ENCODE results near the gene EFHD1. TPM values are rescaled to one million over a fixed set of nuclear protein-coding genes. Genes with fewer than 3 reads are reported as not detected.

Gene EFHD1
- total RNA-seq, 2 donors from 2014 or later = 1.4 to 3.4 TPM

DNA sequence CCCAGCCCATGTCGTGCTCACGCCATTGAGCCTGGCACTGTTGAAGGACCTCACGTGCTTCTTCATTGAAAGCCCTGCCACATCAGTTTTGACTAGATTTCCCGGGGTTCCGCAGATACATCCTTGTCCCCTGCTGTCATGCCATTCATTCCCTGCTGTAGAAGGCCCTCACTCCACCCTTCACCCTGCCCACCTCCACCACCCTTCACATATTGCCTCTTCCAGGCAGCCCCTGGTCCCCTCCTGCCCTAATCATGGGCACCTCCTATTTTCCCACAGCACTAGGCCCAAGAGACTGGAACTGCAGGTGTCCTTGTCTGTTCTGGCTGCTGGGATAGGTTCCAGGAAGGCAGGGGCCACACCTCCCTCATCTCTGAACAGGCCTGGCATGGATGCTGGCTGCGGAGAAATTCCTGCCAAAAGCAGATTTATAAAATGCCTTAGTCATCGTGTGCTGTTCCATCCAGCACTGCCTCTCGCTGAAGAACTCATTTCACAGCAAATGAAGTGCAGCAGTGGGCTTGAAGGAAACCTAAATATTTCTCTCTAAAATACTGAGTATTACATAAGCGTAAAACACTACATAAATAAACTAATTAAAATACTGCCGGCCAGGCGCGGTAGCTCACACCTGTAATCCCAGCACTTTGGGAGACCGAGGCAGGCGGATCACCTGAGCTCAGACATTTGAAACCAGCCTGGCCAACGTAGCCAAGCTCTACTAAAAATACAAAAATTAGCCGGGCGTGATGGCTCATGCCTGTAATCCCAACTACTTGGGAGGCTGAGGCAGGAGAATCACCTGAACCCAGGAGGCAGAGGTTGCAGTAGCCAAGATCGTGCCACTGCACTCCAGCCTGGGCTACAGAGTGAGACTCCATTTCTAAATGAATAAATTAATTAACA, 44.5 kb upstream of the EFHD1 start:
- Histone ChIP-seq H3K36me3 (no peaks in the 10 kb centered on the region), H3K27me3 (no peaks in the 10 kb centered on the region), H3K4me1 (peaks cover 16% of the 10 kb centered on the region), H3K9me3 (no peaks in the 10 kb centered on the region), H3K9ac (ENCODE audit: low read depth in 2 of 2, low read length in 2 of 2) (no peak overlapping the region), H3K27ac (peak overlapping the region; percentile 38), H3K4me3 (no peak overlapping the region)
- intact Hi-C loops (cut with DNase I) = no loop called here
- peak; percentile 84 for DNase-seq
- TF ChIP-seq, protein P1, sequence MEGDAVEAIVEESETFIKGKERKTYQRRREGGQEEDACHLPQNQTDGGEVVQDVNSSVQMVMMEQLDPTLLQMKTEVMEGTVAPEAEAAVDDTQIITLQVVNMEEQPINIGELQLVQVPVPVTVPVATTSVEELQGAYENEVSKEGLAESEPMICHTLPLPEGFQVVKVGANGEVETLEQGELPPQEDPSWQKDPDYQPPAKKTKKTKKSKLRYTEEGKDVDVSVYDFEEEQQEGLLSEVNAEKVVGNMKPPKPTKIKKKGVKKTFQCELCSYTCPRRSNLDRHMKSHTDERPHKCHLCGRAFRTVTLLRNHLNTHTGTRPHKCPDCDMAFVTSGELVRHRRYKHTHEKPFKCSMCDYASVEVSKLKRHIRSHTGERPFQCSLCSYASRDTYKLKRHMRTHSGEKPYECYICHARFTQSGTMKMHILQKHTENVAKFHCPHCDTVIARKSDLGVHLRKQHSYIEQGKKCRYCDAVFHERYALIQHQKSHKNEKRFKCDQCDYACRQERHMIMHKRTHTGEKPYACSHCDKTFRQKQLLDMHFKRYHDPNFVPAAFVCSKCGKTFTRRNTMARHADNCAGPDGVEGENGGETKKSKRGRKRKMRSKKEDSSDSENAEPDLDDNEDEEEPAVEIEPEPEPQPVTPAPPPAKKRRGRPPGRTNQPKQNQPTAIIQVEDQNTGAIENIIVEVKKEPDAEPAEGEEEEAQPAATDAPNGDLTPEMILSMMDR (IDR thresholded peaks at IDR 0.05) = no peak

DNA sequence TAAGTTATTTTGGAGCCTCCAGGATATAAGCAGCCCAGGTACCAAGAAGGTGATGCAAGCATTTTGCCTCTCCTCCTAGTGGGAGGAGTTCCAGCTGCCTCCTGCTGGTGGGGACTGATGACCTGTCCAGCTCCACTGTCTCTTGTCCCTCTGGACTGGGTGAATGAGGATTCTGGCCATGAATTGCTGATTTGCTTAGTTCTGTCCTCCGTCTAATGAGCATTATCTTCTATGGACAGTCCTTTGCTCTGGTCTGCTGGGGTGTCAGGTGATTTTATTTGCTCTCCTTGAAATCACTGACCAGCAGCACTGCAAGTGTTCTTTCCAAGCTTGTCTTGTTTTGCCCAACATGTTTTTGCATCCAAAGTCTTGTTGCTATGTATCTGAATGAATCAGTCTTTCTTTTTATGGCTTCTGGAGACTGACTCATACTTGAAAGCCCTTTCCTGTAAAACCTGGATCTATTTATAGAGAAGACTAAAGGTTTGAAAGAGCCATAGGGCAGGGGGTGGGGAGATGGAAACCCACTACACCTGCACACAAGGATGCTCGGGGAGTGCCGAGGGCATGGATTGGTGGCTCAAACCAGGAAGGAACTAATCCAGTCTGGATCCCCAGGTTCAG, 40.5 kb upstream of the EFHD1 start:
- Histone ChIP-seq H3K36me3 (no peaks in the 10 kb centered on the region), H3K27ac (peak overlapping the region; percentile 48), H3K4me1 (peaks cover 18% of the 10 kb centered on the region), H3K4me3 (no peak overlapping the region), H3K9me3 (no peaks in the 10 kb centered on the region), H3K27me3 (no peaks in the 10 kb centered on the region), H3K9ac (ENCODE audit: low read depth in 2 of 2, low read length in 2 of 2) (peak overlapping the region in 1 of 2 donors; percentile 16)
- TF ChIP-seq, protein P1 (IDR thresholded peaks at IDR 0.05) = no peak
- intact Hi-C loops (cut with DNase I) = no loop called here
- DNase-seq = peak; percentile 78

DNA sequence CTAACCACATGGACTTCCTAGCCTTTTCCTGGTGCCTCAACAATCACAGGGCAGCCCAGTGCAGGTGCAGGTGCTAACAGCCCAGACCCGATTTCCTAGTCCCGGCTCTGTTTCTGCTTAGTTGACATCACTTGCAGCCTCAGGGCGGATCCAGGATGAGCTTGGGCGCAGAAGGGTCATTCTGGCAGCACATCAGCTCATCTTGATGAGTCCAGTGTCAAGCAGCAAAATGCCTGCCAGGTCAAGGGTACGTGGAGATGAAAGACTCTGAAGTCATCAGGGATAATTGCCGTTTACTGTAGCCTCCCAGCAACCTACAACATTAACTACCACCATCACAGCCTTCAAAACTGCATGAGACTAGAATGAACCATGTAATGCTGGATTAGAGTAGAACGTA, 39.4 kb upstream of the EFHD1 start:
- intact Hi-C loops (cut with DNase I) = no loop called here
- Histone ChIP-seq H3K4me3 (no peak overlapping the region), H3K9ac (ENCODE audit: low read depth in 2 of 2, low read length in 2 of 2) (no peak overlapping the region), H3K27ac (peak overlapping the region; percentile 23), H3K36me3 (no peaks in the 10 kb centered on the region), H3K27me3 (no peaks in the 10 kb centered on the region), H3K4me1 (peaks cover 10% of the 10 kb centered on the region), H3K9me3 (no peaks in the 10 kb centered on the region)
- DNase-seq = no peak
- TF ChIP-seq, protein P1 (IDR thresholded peaks at IDR 0.05) = no peak

DNA sequence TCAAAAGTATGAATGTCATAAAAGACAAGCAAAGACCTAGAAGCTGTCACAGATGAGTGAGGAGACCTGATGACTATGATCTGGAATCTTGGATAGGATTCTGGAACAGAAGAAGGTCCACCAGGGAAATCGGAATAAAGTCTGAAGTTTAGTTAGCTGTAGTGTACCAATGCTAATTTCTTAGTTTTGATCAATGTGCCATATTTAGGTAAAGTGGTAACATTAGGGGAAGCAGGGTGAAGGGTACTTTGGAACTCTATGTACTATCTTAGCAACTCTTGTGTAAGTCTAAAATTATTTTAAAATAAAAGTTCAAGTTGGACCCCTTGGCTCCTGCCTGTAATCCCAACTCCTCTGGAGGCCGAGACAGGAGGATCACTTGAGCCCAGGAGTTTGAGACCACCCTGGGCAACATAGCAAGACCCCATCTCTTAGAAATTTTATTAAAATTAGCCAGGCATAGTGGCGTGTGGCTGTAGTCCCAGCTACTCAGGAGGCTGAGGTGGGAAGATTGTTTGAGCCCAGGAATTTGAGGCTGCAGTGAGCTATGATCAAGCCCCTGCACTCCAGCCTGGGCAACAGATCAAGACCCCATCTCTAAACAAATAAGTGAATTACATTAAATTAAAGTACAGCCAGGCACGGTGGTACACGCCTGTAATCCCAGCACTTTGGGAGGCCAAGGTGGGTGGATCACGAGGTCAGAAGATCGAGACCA, 35.9 kb upstream of the EFHD1 start:
- peaks cover 3% of the 10 kb centered on the region for H3K4me1 ChIP-seq
- H3K4me3 ChIP-seq = no peak overlapping the region
- no peak for DNase-seq
- no peaks in the 10 kb centered on the region for H3K27me3 ChIP-seq
- no peaks in the 10 kb centered on the region for H3K36me3 ChIP-seq
- no peak overlapping the region for H3K9ac ChIP-seq (ENCODE audit: low read depth in 2 of 2, low read length in 2 of 2)
- H3K27ac ChIP-seq = no peak overlapping the region
- TF ChIP-seq, protein P1 (IDR thresholded peaks at IDR 0.05) = no peak
- H3K9me3 ChIP-seq = no peaks in the 10 kb centered on the region
- intact Hi-C loops (cut with DNase I) = no loop called here

DNA sequence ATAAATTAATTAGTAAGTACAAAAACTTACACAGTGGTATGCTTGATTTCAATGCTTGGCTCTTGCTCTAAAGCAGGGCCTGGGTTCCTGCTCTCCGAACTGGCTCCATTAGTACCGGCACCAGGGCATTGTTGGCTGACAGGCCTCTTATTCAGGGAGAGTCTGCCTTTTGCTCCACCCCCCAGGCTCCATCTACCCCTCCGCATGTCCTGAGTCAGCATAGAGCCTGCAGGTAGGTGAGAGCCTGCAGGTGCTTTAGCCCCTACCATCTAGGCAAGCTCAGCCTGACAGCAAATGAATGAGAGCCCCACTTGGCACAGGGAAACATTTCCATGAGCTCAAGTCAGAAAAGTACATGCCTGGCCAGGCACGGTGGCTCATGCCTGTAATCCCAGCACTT, 35.1 kb upstream of the EFHD1 start:
- Histone ChIP-seq H3K4me1 (peaks cover 3% of the 10 kb centered on the region), H3K36me3 (no peaks in the 10 kb centered on the region), H3K9me3 (no peaks in the 10 kb centered on the region), H3K27ac (no peak overlapping the region), H3K9ac (ENCODE audit: low read depth in 2 of 2, low read length in 2 of 2) (no peak overlapping the region), H3K4me3 (no peak overlapping the region), H3K27me3 (no peaks in the 10 kb centered on the region)
- TF ChIP-seq, protein P1 (IDR thresholded peaks at IDR 0.05) = no peak
- no peak for DNase-seq
- intact Hi-C loops (cut with DNase I) = no loop called here

All from colonic mucosa (tissue), 4 donors.